Measurements from ENCODE around the gene DMTF1.
"Not testable (repeated sequence)": the region's sequence is repeated elsewhere in the genome, so short reads cannot be mapped to it uniquely, and the experiment has no call there.

Gene DMTF1

GRCh38 chr7:87152112-87152896, at the start of gene DMTF1:
Gene DMTF1 (plus strand): TSS chr7:87152453. CDS start chr7:87164942, 12,489 bp downstream.
- no peaks in the 10 kb centered on the region for H3K4me1 ChIP-seq (ENCODE audit: control insufficient read depth, insufficient read depth, low read length)
- H3K4me3 ChIP-seq (ENCODE audit: low read length), result peak within 1 kb of the TSS; percentile 90
- H3K36me3 ChIP-seq (ENCODE audit: control insufficient read depth, insufficient read depth, low read length), result no peaks in the 10 kb centered on the region
- no peaks in the 10 kb centered on the region for H3K9me3 ChIP-seq (ENCODE audit: control insufficient read depth, insufficient read depth, low read length)
- H3K27ac ChIP-seq (ENCODE audit: low read length), result no peak within 1 kb of the TSS
- H3K27me3 ChIP-seq (ENCODE audit: control insufficient read depth, insufficient read depth, low read length), result no peaks in the 10 kb centered on the region
- no CpG with 5 or more reads among the region's 71 CpGs for WGBS (ENCODE audit: insufficient coverage, insufficient read length)
- DNase-seq (ENCODE audit: low read depth, low spot score), result peak; percentile 74

GRCh38 chr7:87105401-87105800, 46.9 kb upstream of the DMTF1 start:
- WGBS (ENCODE audit: insufficient coverage, insufficient read length), result no CpG with 5 or more reads among the region's 1 CpG
- DNase-seq (ENCODE audit: low read depth, low spot score), result no peak
- Histone ChIP-seq H3K4me3 (ENCODE audit: low read length) (no peak overlapping the region), H3K27ac (ENCODE audit: low read length) (no peak overlapping the region), H3K9me3 (ENCODE audit: control insufficient read depth, insufficient read depth, low read length) (no peaks in the 10 kb centered on the region), H3K27me3 (ENCODE audit: control insufficient read depth, insufficient read depth, low read length) (no peaks in the 10 kb centered on the region), H3K4me1 (ENCODE audit: control insufficient read depth, insufficient read depth, low read length) (no peaks in the 10 kb centered on the region), H3K36me3 (ENCODE audit: control insufficient read depth, insufficient read depth, low read length) (no peaks in the 10 kb centered on the region)

GRCh38 chr7:87106974-87107612, 45.2 kb upstream of the DMTF1 start:
- no CpG with 5 or more reads among the region's 4 CpGs for WGBS (ENCODE audit: insufficient coverage, insufficient read length)

GRCh38 chr7:87107949-87108776, 44.1 kb upstream of the DMTF1 start:
- no CpG with 5 or more reads among the region's 6 CpGs for WGBS (ENCODE audit: insufficient coverage, insufficient read length)
- Histone ChIP-seq H3K27ac (ENCODE audit: low read length) (no peak overlapping the region), H3K4me3 (ENCODE audit: low read length) (no peak overlapping the region), H3K9me3 (ENCODE audit: control insufficient read depth, insufficient read depth, low read length) (no peaks in the 10 kb centered on the region), H3K27me3 (ENCODE audit: control insufficient read depth, insufficient read depth, low read length) (no peaks in the 10 kb centered on the region), H3K36me3 (ENCODE audit: control insufficient read depth, insufficient read depth, low read length) (no peaks in the 10 kb centered on the region), H3K4me1 (ENCODE audit: control insufficient read depth, insufficient read depth, low read length) (no peaks in the 10 kb centered on the region)
- DNase-seq (ENCODE audit: low read depth, low spot score), result no peak

More at GRCh38 chr7:87106974-87107612, 45.2 kb upstream of the DMTF1 start:
- H3K9me3 ChIP-seq (ENCODE audit: control insufficient read depth, insufficient read depth, low read length), result no peaks in the 10 kb centered on the region
- no peaks in the 10 kb centered on the region for H3K36me3 ChIP-seq (ENCODE audit: control insufficient read depth, insufficient read depth, low read length)
- no peak overlapping the region for H3K27ac ChIP-seq (ENCODE audit: low read length)
- no peak overlapping the region for H3K4me3 ChIP-seq (ENCODE audit: low read length)
- H3K27me3 ChIP-seq (ENCODE audit: control insufficient read depth, insufficient read depth, low read length), result no peaks in the 10 kb centered on the region
- H3K4me1 ChIP-seq (ENCODE audit: control insufficient read depth, insufficient read depth, low read length), result no peaks in the 10 kb centered on the region
- no peak for DNase-seq (ENCODE audit: low read depth, low spot score)

GRCh38 chr7:87110778-87111177, 41.5 kb upstream of the DMTF1 start:
- H3K27ac ChIP-seq (ENCODE audit: low read length), result no peak overlapping the region
- no peaks in the 10 kb centered on the region; the same call in 1 of the 2 replicates for H3K9me3 ChIP-seq (ENCODE audit: control insufficient read depth, insufficient read depth, low read length)
- no peaks in the 10 kb centered on the region for H3K27me3 ChIP-seq (ENCODE audit: control insufficient read depth, insufficient read depth, low read length)
- DNase-seq (ENCODE audit: low read depth, low spot score), result no peak
- no peaks in the 10 kb centered on the region for H3K4me1 ChIP-seq (ENCODE audit: control insufficient read depth, insufficient read depth, low read length)
- no peak overlapping the region for H3K4me3 ChIP-seq (ENCODE audit: low read length)
- no peaks in the 10 kb centered on the region for H3K36me3 ChIP-seq (ENCODE audit: control insufficient read depth, insufficient read depth, low read length)
- no CpG with 5 or more reads among the region's 2 CpGs for WGBS (ENCODE audit: insufficient coverage, insufficient read length)

GRCh38 chr7:87111877-87112276, 40.4 kb upstream of the DMTF1 start:
- Histone ChIP-seq H3K36me3 (ENCODE audit: control insufficient read depth, insufficient read depth, low read length) (no peaks in the 10 kb centered on the region), H3K9me3 (ENCODE audit: control insufficient read depth, insufficient read depth, low read length) (no peaks in the 10 kb centered on the region; the same call in 1 of the 2 replicates), H3K27ac (ENCODE audit: low read length) (no peak overlapping the region), H3K4me1 (ENCODE audit: control insufficient read depth, insufficient read depth, low read length) (no peaks in the 10 kb centered on the region), H3K27me3 (ENCODE audit: control insufficient read depth, insufficient read depth, low read length) (no peaks in the 10 kb centered on the region), H3K4me3 (ENCODE audit: low read length) (no peak overlapping the region)
- DNase-seq (ENCODE audit: low read depth, low spot score), result no peak
- WGBS (ENCODE audit: insufficient coverage, insufficient read length), result no CpG with 5 or more reads among the region's 3 CpGs

GRCh38 chr7:87113077-87113476, 39.2 kb upstream of the DMTF1 start:
- no CpG with 5 or more reads among the region's 1 CpG for WGBS (ENCODE audit: insufficient coverage, insufficient read length)
- H3K9me3 ChIP-seq (ENCODE audit: control insufficient read depth, insufficient read depth, low read length), result no peaks in the 10 kb centered on the region; the same call in 1 of the 2 replicates
- no peak overlapping the region for H3K27ac ChIP-seq (ENCODE audit: low read length)
- H3K27me3 ChIP-seq (ENCODE audit: control insufficient read depth, insufficient read depth, low read length), result no peaks in the 10 kb centered on the region
- no peaks in the 10 kb centered on the region for H3K4me1 ChIP-seq (ENCODE audit: control insufficient read depth, insufficient read depth, low read length)
- H3K36me3 ChIP-seq (ENCODE audit: control insufficient read depth, insufficient read depth, low read length), result no peaks in the 10 kb centered on the region
- no peak for DNase-seq (ENCODE audit: low read depth, low spot score)
- no peak overlapping the region for H3K4me3 ChIP-seq (ENCODE audit: low read length)

- not testable (repeated sequence) for H3K4me3 ChIP-seq (ENCODE audit: low read length); H3K9me3 ChIP-seq (ENCODE audit: control insufficient read depth, insufficient read depth, low read length); H3K27ac ChIP-seq (ENCODE audit: low read length); H3K4me1 ChIP-seq (ENCODE audit: control insufficient read depth, insufficient read depth, low read length); H3K36me3 ChIP-seq (ENCODE audit: control insufficient read depth, insufficient read depth, low read length); DNase-seq (ENCODE audit: low read depth, low spot score); H3K27me3 ChIP-seq (ENCODE audit: control insufficient read depth, insufficient read depth, low read length)
- WGBS (ENCODE audit: insufficient coverage, insufficient read length), result no CpG with 5 or more reads among the region's 3 CpGs
Measured at GRCh38 chr7:87113904-87114303, 38.3 kb upstream of the DMTF1 start.

GRCh38 chr7:87115772-87116171, 36.5 kb upstream of the DMTF1 start:
- not testable (repeated sequence) for H3K4me1 ChIP-seq (ENCODE audit: control insufficient read depth, insufficient read depth, low read length); H3K4me3 ChIP-seq (ENCODE audit: low read length); H3K36me3 ChIP-seq (ENCODE audit: control insufficient read depth, insufficient read depth, low read length); DNase-seq (ENCODE audit: low read depth, low spot score); H3K9me3 ChIP-seq (ENCODE audit: control insufficient read depth, insufficient read depth, low read length); H3K27ac ChIP-seq (ENCODE audit: low read length); H3K27me3 ChIP-seq (ENCODE audit: control insufficient read depth, insufficient read depth, low read length)
- no CpG with 5 or more reads among the region's 2 CpGs for WGBS (ENCODE audit: insufficient coverage, insufficient read length)

GRCh38 chr7:87116315-87116714, 35.9 kb upstream of the DMTF1 start:
- WGBS (ENCODE audit: insufficient coverage, insufficient read length), result no CpG with 5 or more reads among the region's 1 CpG
- no peaks in the 10 kb centered on the region for H3K36me3 ChIP-seq (ENCODE audit: control insufficient read depth, insufficient read depth, low read length)
- no peak for DNase-seq (ENCODE audit: low read depth, low spot score)
- no peak overlapping the region for H3K4me3 ChIP-seq (ENCODE audit: low read length)
- no peaks in the 10 kb centered on the region for H3K4me1 ChIP-seq (ENCODE audit: control insufficient read depth, insufficient read depth, low read length)
- no peaks in the 10 kb centered on the region; the same call in 1 of the 2 replicates for H3K9me3 ChIP-seq (ENCODE audit: control insufficient read depth, insufficient read depth, low read length)
- H3K27me3 ChIP-seq (ENCODE audit: control insufficient read depth, insufficient read depth, low read length), result no peaks in the 10 kb centered on the region
- H3K27ac ChIP-seq (ENCODE audit: low read length), result no peak overlapping the region

Data from iPS DF 6.9 (cell line).